NB4 (cell line): ENCODE measurements around the gene RGS6.
"Not testable (repeated sequence)": the region's sequence is repeated elsewhere in the genome, so short reads cannot be mapped to it uniquely, and the experiment has no call there.

Experiments
- POLR2A ChIP-seq: IDR thresholded peaks from 2 replicates; pipeline ENCODE4 v1.6.1; 2011; ENCODE audit warnings: mild to moderate bottlenecking; ENCODE audit not compliant: insufficient read length; ENCODE audit errors: extremely low read depth
- TF ChIP-seq, protein P1 (sequence below): IDR thresholded peaks from one replicate; pipeline ENCODE4 v1.5.1; 2012; ENCODE audit warnings: low read depth, low read length
- TF ChIP-seq, protein P2 (sequence below): IDR thresholded peaks from 2 replicates; pipeline ENCODE4 v1.6.1; 2011; ENCODE audit warnings: low read depth, low read length

DNA sequence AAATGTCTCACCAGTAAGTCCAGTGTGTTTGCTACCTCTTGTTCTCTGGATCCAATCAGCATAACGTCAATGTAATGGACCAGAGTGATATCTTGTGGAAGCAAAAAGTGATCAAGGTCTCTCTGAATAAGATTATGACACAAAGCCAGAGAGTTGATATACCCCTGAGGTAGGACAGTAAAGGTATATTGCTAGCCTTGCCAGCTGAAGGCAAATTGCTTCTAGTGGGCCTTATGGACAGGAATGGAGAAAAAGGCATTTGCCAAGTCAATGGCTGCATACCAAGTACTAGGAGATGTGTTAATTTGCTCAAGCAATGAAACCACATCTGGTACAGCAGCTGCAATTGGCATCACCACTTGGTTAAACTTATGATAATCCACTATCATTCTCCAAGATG, 7.1 kb downstream of the RGS6 start:
- TF ChIP-seq, protein P1, sequence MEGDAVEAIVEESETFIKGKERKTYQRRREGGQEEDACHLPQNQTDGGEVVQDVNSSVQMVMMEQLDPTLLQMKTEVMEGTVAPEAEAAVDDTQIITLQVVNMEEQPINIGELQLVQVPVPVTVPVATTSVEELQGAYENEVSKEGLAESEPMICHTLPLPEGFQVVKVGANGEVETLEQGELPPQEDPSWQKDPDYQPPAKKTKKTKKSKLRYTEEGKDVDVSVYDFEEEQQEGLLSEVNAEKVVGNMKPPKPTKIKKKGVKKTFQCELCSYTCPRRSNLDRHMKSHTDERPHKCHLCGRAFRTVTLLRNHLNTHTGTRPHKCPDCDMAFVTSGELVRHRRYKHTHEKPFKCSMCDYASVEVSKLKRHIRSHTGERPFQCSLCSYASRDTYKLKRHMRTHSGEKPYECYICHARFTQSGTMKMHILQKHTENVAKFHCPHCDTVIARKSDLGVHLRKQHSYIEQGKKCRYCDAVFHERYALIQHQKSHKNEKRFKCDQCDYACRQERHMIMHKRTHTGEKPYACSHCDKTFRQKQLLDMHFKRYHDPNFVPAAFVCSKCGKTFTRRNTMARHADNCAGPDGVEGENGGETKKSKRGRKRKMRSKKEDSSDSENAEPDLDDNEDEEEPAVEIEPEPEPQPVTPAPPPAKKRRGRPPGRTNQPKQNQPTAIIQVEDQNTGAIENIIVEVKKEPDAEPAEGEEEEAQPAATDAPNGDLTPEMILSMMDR = not testable (repeated sequence)
- TF ChIP-seq POLR2A = not testable (repeated sequence)
- TF ChIP-seq, protein P2, sequence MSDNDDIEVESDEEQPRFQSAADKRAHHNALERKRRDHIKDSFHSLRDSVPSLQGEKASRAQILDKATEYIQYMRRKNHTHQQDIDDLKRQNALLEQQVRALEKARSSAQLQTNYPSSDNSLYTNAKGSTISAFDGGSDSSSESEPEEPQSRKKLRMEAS = not testable (repeated sequence)
